Measurements from ENCODE around the gene CDA.

CDA gene

GRCh38 chr1:20618550-20618949, 29.7 kb downstream of the CDA start:
- no peak for DNase-seq

- DNase-seq, result no peak
These were observed 31.1 kb downstream of the CDA start for GRCh38 chr1:20619999-20620398.

- no peak for DNase-seq
These were observed 32.1 kb downstream of the CDA start for GRCh38 chr1:20621012-20621411.

- DNase-seq, result no peak
These were observed 35.8 kb downstream of the CDA start for GRCh38 chr1:20624709-20625108.

- DNase-seq, result no peak
These were observed 36.5 kb downstream of the CDA start for GRCh38 chr1:20625176-20626097.

- DNase-seq, result no peak
These were observed 37.2 kb downstream of the CDA start for GRCh38 chr1:20626098-20626427.

GRCh38 chr1:20626524-20626923, 37.6 kb downstream of the CDA start:
- no peak for DNase-seq

- no peak for DNase-seq
These were observed 41.8 kb downstream of the CDA start for GRCh38 chr1:20630729-20631128.

GRCh38 chr1:20632386-20632785, 43.5 kb downstream of the CDA start:
- no peak for DNase-seq

- DNase-seq, result peak; percentile 27
These were observed 44.5 kb downstream of the CDA start, which contains the start of gene PINK1 for GRCh38 chr1:20633190-20634064. PINK1 (plus strand) TSS chr1:20633458; CDS start chr1:20633549, 91 bp downstream.

- no peak for DNase-seq
These were observed 45.2 kb downstream of the CDA start for GRCh38 chr1:20634065-20634593.

- no peak for DNase-seq
These were observed 45.7 kb downstream of the CDA start for GRCh38 chr1:20634594-20635084.

- no peak for DNase-seq
These were observed 48.0 kb downstream of the CDA start for GRCh38 chr1:20636785-20637347.

- DNase-seq, result no peak
These were observed 51.3 kb downstream of the CDA start for GRCh38 chr1:20640183-20640597.

GRCh38 chr1:20641975-20642374, 53.1 kb downstream of the CDA start:
- no peak for DNase-seq

- no peak for DNase-seq
These were observed 54.2 kb downstream of the CDA start for GRCh38 chr1:20643080-20643479.

- DNase-seq, result no peak
These were observed 55.5 kb downstream of the CDA start for GRCh38 chr1:20644416-20644815.

- DNase-seq, result no peak
These were observed 56.5 kb downstream of the CDA start for GRCh38 chr1:20645414-20645813.

- no peak for DNase-seq
These were observed 59.5 kb downstream of the CDA start for GRCh38 chr1:20648438-20648837.

- no peak for DNase-seq
These were observed 60.0 kb downstream of the CDA start for GRCh38 chr1:20648946-20649345.

GRCh38 chr1:20652300-20652699, 63.4 kb downstream of the CDA start:
- no peak for DNase-seq

GRCh38 chr1:20654104-20654690, 65.3 kb downstream of the CDA start:
- DNase-seq, result no peak

GRCh38 chr1:20657024-20657423, 68.1 kb downstream of the CDA start:
- no peak for DNase-seq
